Activated CD4-positive, alpha-beta T cell treated with anti-CD3 and anti-CD28 coated beads, Interleukin-2, amount 50 U/mL, for 16 hours (primary cell): Measurements from ENCODE around the gene TPST2.

Source experiments
- DNase-seq: peaks from one replicate; pipeline ENCODE4 v3.0.0-alpha.2; 2020

Gene TPST2

GRCh38 chr22:26579331-26579886 lies 10.5 kb downstream of the TPST2 start:
- DNase-seq: peak; percentile 58

DNA sequence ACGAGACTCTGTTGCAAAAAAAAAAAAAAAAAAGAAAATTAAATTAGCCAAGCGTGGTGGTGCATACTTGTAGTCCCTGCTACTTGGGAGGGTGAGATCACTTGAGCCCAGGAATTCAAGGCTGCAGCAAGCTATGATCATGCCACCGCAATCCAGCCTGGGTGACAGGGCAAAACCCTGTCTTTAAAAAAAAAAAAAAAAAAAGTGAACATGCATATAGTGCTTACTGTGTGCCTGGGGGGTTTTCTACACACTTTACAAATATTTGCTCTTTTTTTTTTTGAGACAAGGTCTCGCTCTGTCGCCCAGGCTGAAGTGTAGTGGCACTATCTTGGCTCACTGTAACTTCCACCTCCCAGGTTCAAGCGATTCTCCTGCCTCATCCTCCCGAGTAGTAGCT lies 12.9 kb downstream of the TPST2 start:
- DNase-seq: no peak

DNA sequence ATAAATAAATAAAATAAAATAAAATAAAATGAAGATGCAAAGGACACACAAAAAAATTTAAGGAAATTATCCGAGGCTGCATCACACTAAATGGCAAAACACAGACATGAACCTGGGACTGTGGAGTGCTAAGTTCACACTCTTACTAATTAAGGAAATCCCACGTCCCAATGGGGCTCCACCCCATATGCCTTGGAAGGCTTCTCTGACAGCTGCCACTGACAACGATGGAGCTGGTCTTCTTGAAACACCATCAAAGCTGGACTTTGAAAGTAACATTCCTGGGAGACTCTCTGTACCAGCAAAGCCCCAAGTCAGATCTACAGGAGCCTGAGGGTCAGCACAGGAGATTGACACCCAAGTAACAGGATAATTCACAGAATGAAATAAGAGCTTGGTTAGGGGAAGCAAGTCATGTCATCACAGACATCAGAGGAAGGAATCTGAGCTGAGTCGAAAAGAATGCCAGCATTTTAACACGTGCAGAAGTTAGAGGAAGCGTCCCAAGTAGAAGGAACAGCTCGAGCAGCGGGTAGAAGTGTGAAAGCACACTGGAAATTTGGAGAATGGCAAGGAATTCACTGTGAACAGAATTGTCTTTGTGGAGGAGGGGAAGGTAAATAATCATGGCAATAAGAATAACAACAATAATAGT lies 13.8 kb downstream of the TPST2 start:
- DNase-seq: no peak

- DNase-seq: no peak
Measured at GRCh38 chr22:26574001-26574723, 15.8 kb downstream of the TPST2 start.

- DNase-seq: no peak
Measured at GRCh38 chr22:26573026-26573662, 16.8 kb downstream of the TPST2 start.

- no peak for DNase-seq
Measured at GRCh38 chr22:26570864-26571525, 18.9 kb downstream of the TPST2 start.

- DNase-seq: no peak
Measured at GRCh38 chr22:26570115-26570514, 19.8 kb downstream of the TPST2 start.

GRCh38 chr22:26568207-26568706 lies 21.7 kb downstream of the TPST2 start:
- no peak for DNase-seq

DNA sequence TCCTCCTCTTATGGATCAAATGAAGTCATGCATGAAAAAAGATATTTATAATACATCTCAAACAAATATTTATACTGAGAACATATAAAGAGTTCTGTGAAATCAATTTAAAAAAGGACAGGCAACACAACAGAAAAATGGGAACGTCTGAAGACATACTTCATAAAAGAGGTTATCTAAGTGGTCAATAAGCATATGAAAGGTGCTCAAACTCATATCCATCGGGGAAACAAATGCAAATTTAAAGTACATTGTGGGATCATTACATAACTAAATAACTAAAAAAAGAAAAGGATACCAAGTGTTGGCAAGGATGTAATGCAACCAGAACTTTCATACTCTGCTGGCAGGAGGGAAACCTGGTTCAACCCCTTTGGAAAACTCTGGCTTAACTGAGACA lies 22.3 kb downstream of the TPST2 start:
- DNase-seq: no peak

GRCh38 chr22:26566994-26567393 lies 22.9 kb downstream of the TPST2 start:
- no peak for DNase-seq

- DNase-seq: no peak
Measured at GRCh38 chr22:26565889-26566288, 24.0 kb downstream of the TPST2 start.

- no peak for DNase-seq
Measured at GRCh38 chr22:26565181-26565580, 24.8 kb downstream of the TPST2 start.

DNA sequence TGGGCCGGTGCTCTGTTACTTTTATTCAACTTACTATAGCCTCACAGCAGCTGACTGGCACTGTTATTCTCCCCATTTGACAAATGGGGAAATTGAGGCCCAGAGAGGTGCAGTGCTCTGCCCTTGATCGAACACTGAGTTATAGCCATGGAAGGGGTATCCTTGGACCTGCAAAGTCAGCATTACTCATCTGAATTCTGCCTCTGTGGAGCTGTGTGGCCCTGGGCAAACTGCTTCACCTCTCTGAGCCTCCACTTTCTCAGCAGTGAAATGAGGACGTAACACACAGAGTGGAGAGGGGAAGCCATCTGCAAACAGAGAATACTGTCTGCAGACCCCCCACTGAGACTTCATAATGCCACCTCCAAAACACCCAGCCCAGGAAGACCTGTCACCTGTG lies 25.3 kb downstream of the TPST2 start:
- no peak for DNase-seq

DNA sequence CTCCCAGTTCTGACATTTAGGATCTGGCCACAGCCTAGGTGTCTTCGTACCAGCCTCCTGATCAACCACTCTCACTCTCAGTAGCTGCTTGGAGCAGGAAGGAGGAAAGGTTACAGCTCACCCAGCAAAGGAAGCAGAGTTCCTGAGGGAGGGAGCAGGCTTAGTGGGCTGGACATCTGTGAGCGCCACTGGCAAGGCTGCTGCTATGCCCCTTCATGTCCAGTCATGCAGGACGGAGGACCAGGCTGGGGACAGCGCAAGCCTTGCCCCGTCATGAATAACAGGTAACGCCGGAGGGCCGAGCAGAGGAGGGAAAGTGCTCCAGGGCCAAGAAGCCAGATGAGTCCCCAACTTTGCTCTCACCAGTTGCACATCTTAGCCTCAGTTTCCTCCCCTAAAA lies 25.8 kb downstream of the TPST2 start:
- no peak for DNase-seq

GRCh38 chr22:26563022-26563421 lies 26.9 kb downstream of the TPST2 start:
- no peak for DNase-seq

DNA sequence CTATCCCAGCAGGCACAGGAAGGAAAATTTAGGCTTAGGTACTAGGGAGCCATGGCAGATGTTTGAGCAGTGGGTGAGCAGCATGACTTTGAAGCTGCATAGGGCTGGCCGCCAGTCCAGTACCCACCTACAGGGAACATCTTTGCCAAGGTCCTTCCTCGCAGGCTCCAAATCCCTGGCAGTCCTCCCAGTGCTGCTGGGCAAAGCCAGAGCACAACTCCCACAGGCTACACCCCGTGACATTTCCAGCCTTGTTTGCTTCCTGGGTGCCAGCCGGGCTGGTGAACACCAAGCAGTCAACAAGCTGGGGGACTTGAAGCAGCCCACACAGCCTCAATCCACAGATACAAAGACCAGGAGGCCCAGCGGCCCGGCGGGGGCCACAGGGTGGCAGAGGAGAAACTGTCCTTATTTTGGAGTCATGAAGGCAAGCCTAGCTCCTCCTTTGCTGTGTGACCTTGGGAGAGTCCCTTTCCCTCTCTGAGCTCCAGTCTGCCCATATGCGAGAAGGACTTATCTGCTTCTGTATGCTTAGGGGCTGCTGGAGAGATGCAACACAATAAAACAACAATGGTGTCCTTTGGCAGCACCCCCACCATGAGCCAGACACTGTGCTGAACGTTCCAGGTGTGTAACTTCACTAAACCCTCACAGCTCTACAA lies 28.0 kb downstream of the TPST2 start:
- DNase-seq: no peak

- DNase-seq: no peak
Measured at GRCh38 chr22:26559961-26560575, 29.9 kb downstream of the TPST2 start.

GRCh38 chr22:26558248-26558895 lies 31.6 kb downstream of the TPST2 start:
- DNase-seq: no peak

- DNase-seq: no peak
Measured at GRCh38 chr22:26556904-26557303, 33.0 kb downstream of the TPST2 start.

GRCh38 chr22:26555478-26555877 lies 34.5 kb downstream of the TPST2 start:
- no peak for DNase-seq

DNA sequence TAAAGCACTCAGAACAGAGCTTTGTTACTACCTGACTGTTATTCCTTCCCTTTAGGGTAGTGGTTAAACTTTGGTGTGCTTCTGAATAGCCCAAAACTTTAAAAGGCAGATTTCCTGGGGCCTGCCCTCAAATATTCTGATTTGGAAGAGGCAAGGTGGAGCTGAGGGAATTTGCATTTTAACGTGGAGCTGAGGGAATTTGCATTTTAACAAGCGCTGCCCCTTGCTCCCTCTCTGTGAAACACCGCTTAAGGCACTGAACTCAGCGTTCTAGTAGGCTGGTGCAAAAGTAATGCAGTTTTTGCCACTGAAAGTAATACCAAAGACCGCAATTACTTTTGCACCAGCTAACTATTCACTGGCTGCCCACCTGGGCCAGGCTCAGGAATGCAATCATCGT lies 35.0 kb downstream of the TPST2 start:
- no peak for DNase-seq
